GM12878 (cell line): ENCODE data around the gene CDK11B. TPM values are rescaled to one million over a fixed set of nuclear protein-coding genes. Genes with fewer than 3 reads are reported as not detected.

Experiments
- polyA plus RNA-seq, 11 experiments: library from polyadenylated mRNA; depleted of rRNA in 4 of 11; unstranded in 6 of 11; stranded (reverse) in 5 of 11; fragments of >200 nt; fragmentation: Nextera tagmentation in 4 of 11; fragmentation: Illumina TruSeq in 1 of 11; extraction: Ambion mirVana in 4 of 11; extraction: Trizol in 1 of 11; gene quantifications; 1 replicate in 1 of 11; 2 replicates in 10 of 11; pipeline versions ENCODE4 v1.2.1 to v1.2.3, GENCODE V29; 2011 to 2016; ENCODE audit warnings: inconsistent platforms in 2 of 11, missing spikeins in 2 of 11, low read depth in 1 of 11
- total RNA-seq, 4 experiments: library from RNA; depleted of rRNA in 3 of 4; stranded (reverse); fragments of >200 nt in 3 of 4; fragmentation: Illumina TruSeq in 1 of 4; extraction: Trizol in 1 of 4; gene quantifications; 2 replicates each; pipeline versions ENCODE4 v1.2.1 to v1.2.3, GENCODE V29; 2013 to 2021

The CDK11B gene
- total and polyA plus RNA-seq, 10 of the 15 experiments (the other 5 are each of a cell fraction or from before 2014, with no cell fraction given), result 3.2 to 30.9 (median 18.0) TPM

Other genes starting within 250 kb of the CDK11B start
Only the 7 nearest of the 14 such genes appear.
- 0.17 TPM in 1 of 2 replicates, not detected in the other for gene TMEM240, start 118.4 kb downstream of the CDK11B start, total RNA-seq (2014; rRNA removed)
- gene TMEM240, start 118.4 kb downstream of the CDK11B start, total RNA-seq (2014; rRNA removed; fragmentation: Illumina TruSeq; extraction: Trizol), result not detected in 2 replicates
- 0.49 TPM in 1 of 2 replicates, not detected in the other for gene TMEM240, start 118.4 kb downstream of the CDK11B start, total RNA-seq (2021)
- gene TMEM240, start 118.4 kb downstream of the CDK11B start, polyA plus RNA-seq (2011; rRNA removed), result not detected in 2 replicates
- not detected in 2 replicates for gene TMEM240, start 118.4 kb downstream of the CDK11B start, polyA plus RNA-seq (2014; fragmentation: Illumina TruSeq; extraction: Trizol)
- gene TMEM240, start 118.4 kb downstream of the CDK11B start, polyA plus RNA-seq (2014; fragmentation: Nextera tagmentation; extraction: Ambion mirVana), result not detected
- 0.32 TPM in 1 of 2 replicates, not detected in the other for gene TMEM240, start 118.4 kb downstream of the CDK11B start, polyA plus RNA-seq (2014; rRNA removed)
- not detected for gene TMEM240, start 118.4 kb downstream of the CDK11B start, polyA plus RNA-seq (2016; fragmentation: Nextera tagmentation; extraction: Ambion mirVana)
- 61.6 and 67.8 TPM in 2 replicates for gene SSU72, start 84.1 kb downstream of the CDK11B start, total RNA-seq (2014; rRNA removed)
- gene SSU72, start 84.1 kb downstream of the CDK11B start, total RNA-seq (2014; rRNA removed; fragmentation: Illumina TruSeq; extraction: Trizol), result 38.1 and 42.5 TPM in 2 replicates
- gene SSU72, start 84.1 kb downstream of the CDK11B start, total RNA-seq (2021), result 92.6 and 97.4 TPM in 2 replicates
- gene SSU72, start 84.1 kb downstream of the CDK11B start, polyA plus RNA-seq (2011; rRNA removed), result 46.7 and 53.3 TPM in 2 replicates
- 66.7 and 84.0 TPM in 2 replicates for gene SSU72, start 84.1 kb downstream of the CDK11B start, polyA plus RNA-seq (2014; fragmentation: Illumina TruSeq; extraction: Trizol)
- gene SSU72, start 84.1 kb downstream of the CDK11B start, polyA plus RNA-seq (2014; fragmentation: Nextera tagmentation; extraction: Ambion mirVana), result 10 to 100 TPM; 28.6 to 60.5 TPM
- 110 and 117 TPM in 2 replicates for gene SSU72, start 84.1 kb downstream of the CDK11B start, polyA plus RNA-seq (2014; rRNA removed)
- 100 to 1,000 TPM in 1 of 2 experiments, 10 to 100 TPM in 1; 67.5 to 172 TPM for gene SSU72, start 84.1 kb downstream of the CDK11B start, polyA plus RNA-seq (2016; fragmentation: Nextera tagmentation; extraction: Ambion mirVana)
- gene FNDC10, start 58.9 kb downstream of the CDK11B start, total RNA-seq (2014; rRNA removed), result 0.22 and 0.23 TPM in 2 replicates
- 0.27 and 0.28 TPM in 2 replicates for gene FNDC10, start 58.9 kb downstream of the CDK11B start, total RNA-seq (2014; rRNA removed; fragmentation: Illumina TruSeq; extraction: Trizol)
- gene FNDC10, start 58.9 kb downstream of the CDK11B start, total RNA-seq (2021), result 1.0 and 1.3 TPM in 2 replicates
- not detected in 2 replicates for gene FNDC10, start 58.9 kb downstream of the CDK11B start, polyA plus RNA-seq (2011; rRNA removed)
- gene FNDC10, start 58.9 kb downstream of the CDK11B start, polyA plus RNA-seq (2014; fragmentation: Illumina TruSeq; extraction: Trizol), result 0.18 TPM in 1 of 2 replicates, not detected in the other
- gene FNDC10, start 58.9 kb downstream of the CDK11B start, polyA plus RNA-seq (2014; fragmentation: Nextera tagmentation; extraction: Ambion mirVana), result under 1 TPM in 1 of 2 experiments, not detected in 1; 0.05 TPM
- gene FNDC10, start 58.9 kb downstream of the CDK11B start, polyA plus RNA-seq (2014; rRNA removed), result 0.79 and 1.1 TPM in 2 replicates
- gene FNDC10, start 58.9 kb downstream of the CDK11B start, polyA plus RNA-seq (2016; fragmentation: Nextera tagmentation; extraction: Ambion mirVana), result not detected
- 13.9 and 17.1 TPM in 2 replicates for gene MIB2, start 43.5 kb downstream of the CDK11B start, total RNA-seq (2014; rRNA removed)
- 1.8 and 2.3 TPM in 2 replicates for gene MIB2, start 43.5 kb downstream of the CDK11B start, total RNA-seq (2014; rRNA removed; fragmentation: Illumina TruSeq; extraction: Trizol)
- gene MIB2, start 43.5 kb downstream of the CDK11B start, total RNA-seq (2021), result 25.4 and 26.8 TPM in 2 replicates
- gene MIB2, start 43.5 kb downstream of the CDK11B start, polyA plus RNA-seq (2011; rRNA removed), result 3.2 and 5.5 TPM in 2 replicates
- 0.60 and 0.78 TPM in 2 replicates for gene MIB2, start 43.5 kb downstream of the CDK11B start, polyA plus RNA-seq (2014; fragmentation: Illumina TruSeq; extraction: Trizol)
- under 1 TPM in 1 of 2 experiments, not detected in 1; 0.42 TPM for gene MIB2, start 43.5 kb downstream of the CDK11B start, polyA plus RNA-seq (2014; fragmentation: Nextera tagmentation; extraction: Ambion mirVana)
- 17.4 and 23.0 TPM in 2 replicates for gene MIB2, start 43.5 kb downstream of the CDK11B start, polyA plus RNA-seq (2014; rRNA removed)
- gene MIB2, start 43.5 kb downstream of the CDK11B start, polyA plus RNA-seq (2016; fragmentation: Nextera tagmentation; extraction: Ambion mirVana), result 10 to 100 TPM; 10.9 to 15.4 TPM
- 0.34 and 0.54 TPM in 2 replicates for gene MMP23B, start 26.8 kb downstream of the CDK11B start, total RNA-seq (2014; rRNA removed)
- not detected in 2 replicates for gene MMP23B, start 26.8 kb downstream of the CDK11B start, total RNA-seq (2014; rRNA removed; fragmentation: Illumina TruSeq; extraction: Trizol)
- 0.51 and 0.74 TPM in 2 replicates for gene MMP23B, start 26.8 kb downstream of the CDK11B start, total RNA-seq (2021)
- gene MMP23B, start 26.8 kb downstream of the CDK11B start, polyA plus RNA-seq (2011; rRNA removed), result 0.33 TPM in 1 of 2 replicates, not detected in the other
- gene MMP23B, start 26.8 kb downstream of the CDK11B start, polyA plus RNA-seq (2014; fragmentation: Illumina TruSeq; extraction: Trizol), result not detected in 2 replicates
- not detected for gene MMP23B, start 26.8 kb downstream of the CDK11B start, polyA plus RNA-seq (2014; fragmentation: Nextera tagmentation; extraction: Ambion mirVana)
- gene MMP23B, start 26.8 kb downstream of the CDK11B start, polyA plus RNA-seq (2014; rRNA removed), result 0.33 and 0.43 TPM in 2 replicates
- under 1 TPM; 0.25 to 0.76 TPM for gene MMP23B, start 26.8 kb downstream of the CDK11B start, polyA plus RNA-seq (2016; fragmentation: Nextera tagmentation; extraction: Ambion mirVana)
- gene SLC35E2B, start 33.8 kb upstream of the CDK11B start, total RNA-seq (2014; rRNA removed), result 19.8 and 20.2 TPM in 2 replicates
- gene SLC35E2B, start 33.8 kb upstream of the CDK11B start, total RNA-seq (2014; rRNA removed; fragmentation: Illumina TruSeq; extraction: Trizol), result 15.8 and 16.5 TPM in 2 replicates
- gene SLC35E2B, start 33.8 kb upstream of the CDK11B start, total RNA-seq (2021), result 33.7 and 36.7 TPM in 2 replicates
- gene SLC35E2B, start 33.8 kb upstream of the CDK11B start, polyA plus RNA-seq (2011; rRNA removed), result 14.4 and 18.4 TPM in 2 replicates
- 19.5 and 23.6 TPM in 2 replicates for gene SLC35E2B, start 33.8 kb upstream of the CDK11B start, polyA plus RNA-seq (2014; fragmentation: Illumina TruSeq; extraction: Trizol)
- 1 to 10 TPM; 2.6 to 4.1 TPM for gene SLC35E2B, start 33.8 kb upstream of the CDK11B start, polyA plus RNA-seq (2014; fragmentation: Nextera tagmentation; extraction: Ambion mirVana)
- gene SLC35E2B, start 33.8 kb upstream of the CDK11B start, polyA plus RNA-seq (2014; rRNA removed), result 29.3 and 31.5 TPM in 2 replicates
- gene SLC35E2B, start 33.8 kb upstream of the CDK11B start, polyA plus RNA-seq (2016; fragmentation: Nextera tagmentation; extraction: Ambion mirVana), result 10 to 100 TPM; 18.6 to 18.7 TPM
- gene CDK11A, start 65.4 kb upstream of the CDK11B start, total RNA-seq (2014; rRNA removed), result 19.3 and 29.4 TPM in 2 replicates
- 20.1 and 22.0 TPM in 2 replicates for gene CDK11A, start 65.4 kb upstream of the CDK11B start, total RNA-seq (2014; rRNA removed; fragmentation: Illumina TruSeq; extraction: Trizol)
- gene CDK11A, start 65.4 kb upstream of the CDK11B start, total RNA-seq (2021), result 37.0 and 46.0 TPM in 2 replicates
- gene CDK11A, start 65.4 kb upstream of the CDK11B start, polyA plus RNA-seq (2011; rRNA removed), result 3.6 and 7.4 TPM in 2 replicates
- 20.1 and 30.0 TPM in 2 replicates for gene CDK11A, start 65.4 kb upstream of the CDK11B start, polyA plus RNA-seq (2014; fragmentation: Illumina TruSeq; extraction: Trizol)
- 1 to 10 TPM; 5.1 to 9.0 TPM for gene CDK11A, start 65.4 kb upstream of the CDK11B start, polyA plus RNA-seq (2014; fragmentation: Nextera tagmentation; extraction: Ambion mirVana)
- gene CDK11A, start 65.4 kb upstream of the CDK11B start, polyA plus RNA-seq (2014; rRNA removed), result 37.4 and 52.0 TPM in 2 replicates
- 10 to 100 TPM; 24.0 to 27.8 TPM for gene CDK11A, start 65.4 kb upstream of the CDK11B start, polyA plus RNA-seq (2016; fragmentation: Nextera tagmentation; extraction: Ambion mirVana)